Brain microvascular endothelial cell (primary cell): ENCODE results near the gene APBA1.
"Not testable (repeated sequence)": the region's sequence is repeated elsewhere in the genome, so short reads cannot be mapped to it uniquely, and the experiment has no call there.

Experiments used
- DNase-seq: peaks from one replicate; pipeline ENCODE4 v3.0.0-alpha.2; 2020
- H3K27ac ChIP-seq: fragments of 250-450 bp; sonication (Bioruptor Pico); 2 replicates; pipeline ENCODE4 v1.5.1; 2020; ENCODE audit warnings: mild to moderate bottlenecking, moderate library complexity
- H3K27me3 ChIP-seq: fragments of 250-450 bp; sonication (Bioruptor Pico); replicated peaks from 2 replicates; pipeline ENCODE4 v1.5.1; 2020; ENCODE audit warnings: mild to moderate bottlenecking
- H3K36me3 ChIP-seq: fragments of 250-450 bp; sonication (Bioruptor Pico); replicated peaks from 2 replicates; pipeline ENCODE4 v1.5.1; 2020; ENCODE audit warnings: mild to moderate bottlenecking
- H3K4me3 ChIP-seq: 2 replicates; pipeline ENCODE4 v1.5.1; 2011; ENCODE audit warnings: low read depth, mild to moderate bottlenecking, control low read depth, low read length, moderate library complexity
- in situ Hi-C: cut with HindIII; loops from 2 replicates; pipeline ENCODE4 v1.10.0; 2017; ENCODE audit warnings: low sequenced_read_pairs, low pct_ligation_motif_present
- TF ChIP-seq, protein P1 (sequence below): IDR thresholded peaks from 2 replicates; pipeline ENCODE4 v1.5.1; 2011; ENCODE audit warnings: low read depth, mild to moderate bottlenecking, moderate library complexity, low read length, control low read depth, inconsistent platforms; ENCODE audit errors: missing control alignments

The APBA1 gene

DNA sequence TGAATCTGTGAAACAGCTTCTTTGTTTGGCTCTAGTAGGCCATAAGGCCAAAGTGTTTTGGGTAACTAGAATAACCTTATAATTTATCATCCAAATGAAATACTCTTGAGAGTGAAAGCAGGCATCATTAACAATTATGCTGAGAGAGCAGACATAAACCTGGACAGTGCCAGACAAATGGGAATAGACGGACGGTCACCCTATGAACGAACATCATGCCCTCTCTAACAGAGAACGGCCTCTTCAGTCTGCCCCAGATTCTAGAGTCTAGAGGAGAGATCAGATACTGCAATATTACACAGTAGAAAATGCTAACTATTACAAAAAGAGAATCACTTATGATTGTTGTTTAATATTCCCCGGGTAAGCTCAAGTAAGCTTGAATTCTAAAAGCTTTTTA, 68.5 kb downstream of the APBA1 start:
- TF ChIP-seq, protein P1, sequence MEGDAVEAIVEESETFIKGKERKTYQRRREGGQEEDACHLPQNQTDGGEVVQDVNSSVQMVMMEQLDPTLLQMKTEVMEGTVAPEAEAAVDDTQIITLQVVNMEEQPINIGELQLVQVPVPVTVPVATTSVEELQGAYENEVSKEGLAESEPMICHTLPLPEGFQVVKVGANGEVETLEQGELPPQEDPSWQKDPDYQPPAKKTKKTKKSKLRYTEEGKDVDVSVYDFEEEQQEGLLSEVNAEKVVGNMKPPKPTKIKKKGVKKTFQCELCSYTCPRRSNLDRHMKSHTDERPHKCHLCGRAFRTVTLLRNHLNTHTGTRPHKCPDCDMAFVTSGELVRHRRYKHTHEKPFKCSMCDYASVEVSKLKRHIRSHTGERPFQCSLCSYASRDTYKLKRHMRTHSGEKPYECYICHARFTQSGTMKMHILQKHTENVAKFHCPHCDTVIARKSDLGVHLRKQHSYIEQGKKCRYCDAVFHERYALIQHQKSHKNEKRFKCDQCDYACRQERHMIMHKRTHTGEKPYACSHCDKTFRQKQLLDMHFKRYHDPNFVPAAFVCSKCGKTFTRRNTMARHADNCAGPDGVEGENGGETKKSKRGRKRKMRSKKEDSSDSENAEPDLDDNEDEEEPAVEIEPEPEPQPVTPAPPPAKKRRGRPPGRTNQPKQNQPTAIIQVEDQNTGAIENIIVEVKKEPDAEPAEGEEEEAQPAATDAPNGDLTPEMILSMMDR: no peak
- Histone ChIP-seq H3K4me3 (no peak overlapping the region), H3K36me3 (no peaks in the 10 kb centered on the region), H3K27me3 (no peaks in the 10 kb centered on the region), H3K27ac (no peak overlapping the region)
- in situ Hi-C loops: no loop called here
- no peak for DNase-seq

DNA sequence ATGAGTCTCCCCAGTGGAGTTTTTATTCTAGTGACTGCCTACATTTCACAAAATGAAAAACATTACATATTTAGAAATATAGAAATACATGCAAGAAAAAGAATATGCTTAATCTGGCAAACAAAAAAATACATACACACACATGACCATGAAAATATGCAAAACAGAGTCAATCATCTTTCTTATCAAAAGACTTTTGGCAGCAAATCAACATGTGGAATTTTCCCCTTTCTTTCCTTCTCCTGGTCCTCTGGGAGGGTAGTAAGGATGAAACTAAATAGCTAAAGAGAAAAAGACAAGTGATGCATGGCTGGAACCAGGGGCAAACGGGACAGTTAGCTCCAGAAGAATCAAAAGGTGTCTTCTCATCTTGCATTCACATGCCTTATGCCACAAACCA, 69.4 kb downstream of the APBA1 start:
- no peaks in the 10 kb centered on the region for H3K36me3 ChIP-seq
- TF ChIP-seq, protein P1: no peak
- DNase-seq: no peak
- in situ Hi-C loops: no loop called here
- H3K27me3 ChIP-seq: no peaks in the 10 kb centered on the region
- no peak overlapping the region for H3K27ac ChIP-seq
- no peak overlapping the region for H3K4me3 ChIP-seq

DNA sequence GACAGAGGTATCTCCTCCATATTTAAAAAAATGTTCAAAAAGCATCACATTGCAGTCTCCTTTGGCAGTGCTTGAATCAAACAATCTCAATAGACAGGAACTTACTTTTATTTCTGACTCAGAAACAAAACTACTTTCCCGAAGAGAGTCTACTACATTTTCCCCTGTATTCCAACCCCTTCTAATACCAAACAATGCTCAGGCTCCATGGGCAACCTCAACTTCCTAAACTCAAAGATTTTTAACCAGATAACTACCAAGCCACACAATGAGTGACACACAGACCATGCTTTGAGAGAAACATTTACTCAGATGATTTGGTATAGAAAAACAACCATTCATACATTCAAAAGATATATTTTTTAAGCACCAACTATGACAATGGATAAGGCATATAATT, 70.5 kb downstream of the APBA1 start:
- no peak overlapping the region for H3K4me3 ChIP-seq
- H3K27me3 ChIP-seq: no peaks in the 10 kb centered on the region
- no peaks in the 10 kb centered on the region for H3K36me3 ChIP-seq
- TF ChIP-seq, protein P1: no peak
- no peak overlapping the region for H3K27ac ChIP-seq
- in situ Hi-C loops: no loop called here
- no peak for DNase-seq

DNA sequence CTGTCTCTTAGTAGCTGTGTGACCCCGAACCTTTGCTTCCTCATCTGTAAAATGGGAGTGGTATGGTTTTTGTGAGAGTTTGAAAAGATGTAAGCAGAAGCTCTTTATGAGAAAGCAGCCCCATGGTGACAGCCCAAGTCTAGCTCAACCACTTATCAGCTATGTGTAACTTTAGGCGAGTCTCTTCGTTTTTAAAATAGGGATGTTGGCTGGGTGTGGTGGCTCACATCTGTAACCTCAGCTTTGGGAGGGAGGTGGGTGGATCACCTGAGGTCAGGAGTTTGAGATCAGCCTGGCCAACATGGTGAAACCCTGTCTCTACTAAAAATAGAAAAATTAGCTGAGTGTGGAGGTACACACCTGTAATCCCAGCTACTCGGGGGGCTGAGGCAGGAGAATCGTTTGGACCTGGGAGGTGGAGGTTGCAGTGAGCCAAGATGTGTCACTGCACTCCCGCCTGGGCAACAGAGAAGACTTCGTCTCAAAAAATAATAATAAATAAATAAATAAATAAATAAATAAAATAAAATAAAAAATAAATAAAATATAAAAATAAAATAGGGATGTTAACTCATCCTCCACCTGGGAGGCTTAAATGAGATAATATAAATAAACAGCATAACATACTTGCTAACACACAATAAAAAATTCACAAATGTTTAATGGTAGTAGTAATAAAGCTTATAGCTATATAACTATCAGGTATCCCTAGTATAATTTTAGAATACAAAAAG, 71.7 kb downstream of the APBA1 start:
- no peak for DNase-seq
- TF ChIP-seq, protein P1: no peak
- H3K36me3 ChIP-seq: no peaks in the 10 kb centered on the region
- H3K27me3 ChIP-seq: no peaks in the 10 kb centered on the region
- H3K27ac ChIP-seq: no peak overlapping the region
- in situ Hi-C loops: no loop called here
- no peak overlapping the region for H3K4me3 ChIP-seq

DNA sequence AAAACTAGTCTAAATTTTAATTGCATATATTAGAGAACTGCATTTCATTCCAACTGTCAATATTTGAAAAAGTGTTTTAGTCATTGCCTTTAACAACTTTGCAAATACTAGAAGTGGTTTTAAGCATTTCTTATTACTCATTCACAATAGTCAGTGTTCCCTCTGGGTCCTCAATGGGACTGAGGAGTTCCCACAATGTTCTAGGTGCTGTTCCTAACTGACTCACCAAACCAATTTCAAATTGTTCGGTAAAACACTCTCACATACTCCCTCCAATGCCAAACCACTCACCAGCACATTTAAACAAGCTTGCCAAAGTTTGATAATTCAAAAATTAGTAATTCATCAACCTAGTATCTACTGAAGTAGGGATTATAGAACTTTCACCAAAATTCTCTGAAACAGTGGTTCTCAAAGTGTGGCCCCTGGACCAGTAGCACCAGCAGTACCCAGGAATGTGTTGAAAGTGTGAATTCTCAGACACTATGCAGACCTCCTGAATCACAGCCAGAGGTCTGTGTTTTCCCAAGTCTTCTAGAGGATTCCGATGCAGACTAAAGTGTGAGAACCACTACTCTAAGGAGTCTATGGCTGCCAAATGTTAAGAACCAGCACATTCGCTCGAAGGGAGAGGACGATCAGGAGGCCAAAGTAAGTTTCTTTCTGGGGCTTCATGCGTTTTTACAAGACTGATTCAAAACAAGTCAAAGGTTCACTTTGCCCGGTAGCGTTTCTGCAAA, 72.8 kb downstream of the APBA1 start:
- in situ Hi-C loops: no loop called here
- TF ChIP-seq, protein P1: no peak

DNA sequence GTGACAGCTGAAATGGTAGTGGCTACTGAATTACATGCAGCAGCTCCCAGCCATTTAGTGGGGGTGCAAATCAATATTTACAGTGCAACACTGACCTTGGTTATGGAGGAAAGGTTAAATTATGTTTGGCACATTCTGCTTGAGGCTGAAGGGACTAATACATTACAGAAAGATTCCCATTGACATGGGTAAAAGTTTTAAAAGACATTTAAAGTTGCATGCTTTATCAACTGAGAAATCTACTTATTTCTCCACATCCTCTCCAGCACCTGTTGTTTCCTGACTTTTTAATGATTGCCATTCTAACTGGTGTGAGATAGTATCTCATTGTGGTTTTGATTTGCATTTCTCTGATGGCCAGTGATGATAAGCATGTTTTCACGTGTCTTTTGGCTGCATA, 75.3 kb downstream of the APBA1 start:
- H3K4me3 ChIP-seq, DNase-seq, H3K27me3 ChIP-seq, in situ Hi-C loops, H3K36me3 ChIP-seq, H3K27ac ChIP-seq: not testable (repeated sequence)

More for the DNA sequence above, 72.8 kb downstream of the APBA1 start:
- H3K36me3 ChIP-seq: no peaks in the 10 kb centered on the region
- H3K27ac ChIP-seq: no peak overlapping the region
- no peak overlapping the region for H3K4me3 ChIP-seq
- H3K27me3 ChIP-seq: no peaks in the 10 kb centered on the region
- DNase-seq: no peak
